HG03575 (cell line): ENCODE measurements around the gene AHNAK2.
"Not testable (repeated sequence)": the region's sequence is repeated elsewhere in the genome, so short reads cannot be mapped to it uniquely, and the experiment has no call there.

Source experiments
- ATAC-seq: cut with Tn5 transposase; IDR thresholded peaks from one replicate; pipeline ENCODE4 v1.9.1; 2021; ENCODE audit not compliant: unreplicated experiment, insufficient number of reproducible peaks, low FRiP score; ENCODE audit errors: extremely low read depth

The AHNAK2 gene

GRCh38 chr14:104919152-104919992 is 58.8 kb downstream of the AHNAK2 start:
- ATAC-seq: not testable (repeated sequence)

GRCh38 chr14:104917993-104918392 is 60.2 kb downstream of the AHNAK2 start:
- ATAC-seq: no peak

GRCh38 chr14:104917116-104917515 is 61.1 kb downstream of the AHNAK2 start:
- ATAC-seq: no peak

GRCh38 chr14:104913435-104913834 is 64.7 kb downstream of the AHNAK2 start:
- no peak for ATAC-seq

- no peak for ATAC-seq
These were observed 66.1 kb downstream of the AHNAK2 start for GRCh38 chr14:104912053-104912452.

GRCh38 chr14:104908303-104908702 is 69.9 kb downstream of the AHNAK2 start:
- no peak for ATAC-seq

- ATAC-seq: not testable (repeated sequence)
These were observed 72.6 kb downstream of the AHNAK2 start for GRCh38 chr14:104905579-104905933.

- not testable (repeated sequence) for ATAC-seq
These were observed 73.3 kb downstream of the AHNAK2 start for GRCh38 chr14:104904650-104905578.

GRCh38 chr14:104903990-104904389 is 74.2 kb downstream of the AHNAK2 start:
- ATAC-seq: no peak

- ATAC-seq: no peak
These were observed 77.3 kb downstream of the AHNAK2 start for GRCh38 chr14:104900639-104901512.

- no peak for ATAC-seq
These were observed 78.4 kb downstream of the AHNAK2 start for GRCh38 chr14:104899781-104900180.

- no peak for ATAC-seq
These were observed 79.2 kb downstream of the AHNAK2 start for GRCh38 chr14:104898870-104899510.

- ATAC-seq: no peak
These were observed 80.0 kb downstream of the AHNAK2 start for GRCh38 chr14:104898195-104898558.

- no peak for ATAC-seq
These were observed 80.6 kb downstream of the AHNAK2 start for GRCh38 chr14:104897330-104898194.

GRCh38 chr14:104895786-104896661 is 82.2 kb downstream of the AHNAK2 start:
- ATAC-seq: no peak

- no peak for ATAC-seq
These were observed 82.9 kb downstream of the AHNAK2 start for GRCh38 chr14:104895207-104895785.
